Prostate gland (tissue), 2 donors: ENCODE measurements around the gene TAAR2. TPM values are rescaled to one million over a fixed set of nuclear protein-coding genes. Genes with fewer than 3 reads are reported as not detected.
"Not testable (repeated sequence)": the region's sequence is repeated elsewhere in the genome, so short reads cannot be mapped to it uniquely, and the experiment has no call there.

ENCODE experiments used
- DNase-seq: peaks from one replicate; pipeline ENCODE4 v3.0.0-alpha.2; 2019; ENCODE audit warnings: low spot score
- H3K27ac ChIP-seq, 2 donors: fragments of 200-600 bp; sonication (generic); 2 replicates each; pipeline ENCODE4 v1.5.1; 2017 to 2019
- H3K27me3 ChIP-seq: fragments of 200-600 bp; sonication (generic); replicated peaks from 2 replicates; pipeline ENCODE4 v1.5.1; 2019; ENCODE audit not compliant: insufficient read depth
- H3K36me3 ChIP-seq, 2 donors: fragments of 200-600 bp; sonication (generic); 1 replicate in 1 of 2; 2 replicates in 1 of 2; pipeline versions ENCODE4 v1.5.1 to v1.8.1; 2017 to 2019
- H3K4me1 ChIP-seq: fragments of 200-600 bp; sonication (generic); replicated peaks from 2 replicates; pipeline ENCODE4 v1.5.1; 2019
- H3K4me3 ChIP-seq, 2 donors: fragments of 200-600 bp; sonication (generic); 2 replicates each; pipeline ENCODE4 v1.5.1; 2017 to 2019
- H3K9me3 ChIP-seq: fragments of 200-600 bp; sonication (generic); 2 replicates; pipeline ENCODE4 v1.5.1; 2017
- POLR2A ChIP-seq: fragments of 450-650 bp; IDR thresholded peaks from one replicate; pipeline ENCODE4 v1.6.1; 2016; ENCODE audit warnings: antibody characterized with exemption, mild to moderate bottlenecking
- POLR2AphosphoS5 ChIP-seq: sonication (generic); formaldehyde crosslinking; IDR thresholded peaks from one replicate; pipeline ENCODE4 v1.6.1; 2017; ENCODE audit warnings: antibody characterized with exemption
- WGBS: methylation state at CpG from one replicate; pipeline ENCODE4 v1.1.5; 2018; 5-methylcytosine and 5-hydroxymethylcytosine counted together
- intact Hi-C: fragments of 100-400 bp; cut with DNase I; formaldehyde crosslinking; loops from one replicate; pipeline ENCODE4 v1.14.2; 2022
- total RNA-seq, 2 donors: library from RNA; depleted of rRNA; stranded (reverse); fragments of >200 nt; gene quantifications; one replicate each; pipeline ENCODE4 v1.1.0, GENCODE V29; 2016
- TF ChIP-seq, protein P1 (sequence below), 4 experiments: fragments of 200-600 bp in 2 of 4; fragments of 450-650 bp in 2 of 4; sonication (generic) in 2 of 4; IDR thresholded peaks; 1 replicate in 3 of 4; 2 replicates in 1 of 4; pipeline ENCODE4 v1.5.1; 2016 to 2019; ENCODE audit warnings: antibody characterized with exemption in 4 of 4, mild to moderate bottlenecking in 2 of 4, moderate library complexity in 2 of 4

The TAAR2 gene
- total RNA-seq, 2 donors from 2014 or later = not detected

DNA sequence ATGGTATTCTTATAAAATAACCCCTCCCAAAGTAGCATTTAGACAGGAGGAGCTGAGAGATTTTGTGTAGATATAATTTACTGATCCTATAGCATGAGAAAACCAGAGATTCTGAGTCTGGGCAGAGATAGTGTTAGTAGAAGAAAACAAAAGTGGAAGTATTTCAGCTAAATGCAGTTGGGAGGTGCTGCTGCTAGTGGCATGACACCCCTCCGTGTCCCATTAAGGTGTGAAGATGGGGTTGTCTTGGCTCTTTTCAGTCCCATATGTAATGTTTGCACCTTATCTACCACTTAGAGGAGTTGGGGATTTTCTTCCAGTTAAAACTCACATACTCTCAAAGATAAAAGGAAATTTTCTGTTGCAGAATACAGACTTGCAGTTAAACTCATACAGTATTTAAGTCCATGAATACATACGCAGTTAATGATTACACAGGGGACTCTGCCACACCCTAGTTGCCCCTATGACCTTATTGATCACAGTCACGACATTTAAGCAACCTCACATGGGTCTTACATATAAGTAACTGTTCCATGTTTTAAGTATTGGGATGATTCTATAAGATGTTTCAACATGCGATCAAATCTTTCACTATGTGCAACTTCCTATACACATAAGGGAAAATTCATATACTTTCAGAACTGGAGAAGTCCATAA, 11.5 kb downstream of the TAAR2 start:
- no peak for TF ChIP-seq POLR2A
- no peak for TF ChIP-seq POLR2AphosphoS5
- TF ChIP-seq, protein P1, sequence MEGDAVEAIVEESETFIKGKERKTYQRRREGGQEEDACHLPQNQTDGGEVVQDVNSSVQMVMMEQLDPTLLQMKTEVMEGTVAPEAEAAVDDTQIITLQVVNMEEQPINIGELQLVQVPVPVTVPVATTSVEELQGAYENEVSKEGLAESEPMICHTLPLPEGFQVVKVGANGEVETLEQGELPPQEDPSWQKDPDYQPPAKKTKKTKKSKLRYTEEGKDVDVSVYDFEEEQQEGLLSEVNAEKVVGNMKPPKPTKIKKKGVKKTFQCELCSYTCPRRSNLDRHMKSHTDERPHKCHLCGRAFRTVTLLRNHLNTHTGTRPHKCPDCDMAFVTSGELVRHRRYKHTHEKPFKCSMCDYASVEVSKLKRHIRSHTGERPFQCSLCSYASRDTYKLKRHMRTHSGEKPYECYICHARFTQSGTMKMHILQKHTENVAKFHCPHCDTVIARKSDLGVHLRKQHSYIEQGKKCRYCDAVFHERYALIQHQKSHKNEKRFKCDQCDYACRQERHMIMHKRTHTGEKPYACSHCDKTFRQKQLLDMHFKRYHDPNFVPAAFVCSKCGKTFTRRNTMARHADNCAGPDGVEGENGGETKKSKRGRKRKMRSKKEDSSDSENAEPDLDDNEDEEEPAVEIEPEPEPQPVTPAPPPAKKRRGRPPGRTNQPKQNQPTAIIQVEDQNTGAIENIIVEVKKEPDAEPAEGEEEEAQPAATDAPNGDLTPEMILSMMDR (IDR thresholded peaks at IDR 0.05) = no peak
- no peaks in the 10 kb centered on the region for H3K9me3 ChIP-seq
- H3K4me3 ChIP-seq = no peak overlapping the region
- WGBS = 45% methylated on average over 4 of the region's 4 CpGs
- intact Hi-C loops = no loop called here
- no peak for DNase-seq
- no peaks in the 10 kb centered on the region for H3K36me3 ChIP-seq
- H3K27ac ChIP-seq = no peak overlapping the region
- no peaks in the 10 kb centered on the region for H3K27me3 ChIP-seq
- no peaks in the 10 kb centered on the region for H3K4me1 ChIP-seq

- no peak for DNase-seq
- H3K4me3 ChIP-seq = no peak overlapping the region
- WGBS = 82% methylated on average over 2 of the region's 2 CpGs
- TF ChIP-seq POLR2AphosphoS5 (no peak), POLR2A (no peak)
- TF ChIP-seq, protein P1 (IDR thresholded peaks at IDR 0.05) = no peak
- no peak overlapping the region for H3K27ac ChIP-seq
- H3K9me3 ChIP-seq = no peaks in the 10 kb centered on the region
- no peaks in the 10 kb centered on the region for H3K27me3 ChIP-seq
- no peaks in the 10 kb centered on the region for H3K4me1 ChIP-seq
- intact Hi-C loops = no loop called here
- H3K36me3 ChIP-seq = no peaks in the 10 kb centered on the region
Measured at GRCh38 chr6:132611616-132612015, 12.5 kb downstream of the TAAR2 start.

- intact Hi-C loops = no loop called here
- DNase-seq = no peak
Measured at GRCh38 chr6:132607544-132608233, 16.4 kb downstream of the TAAR2 start.

DNA sequence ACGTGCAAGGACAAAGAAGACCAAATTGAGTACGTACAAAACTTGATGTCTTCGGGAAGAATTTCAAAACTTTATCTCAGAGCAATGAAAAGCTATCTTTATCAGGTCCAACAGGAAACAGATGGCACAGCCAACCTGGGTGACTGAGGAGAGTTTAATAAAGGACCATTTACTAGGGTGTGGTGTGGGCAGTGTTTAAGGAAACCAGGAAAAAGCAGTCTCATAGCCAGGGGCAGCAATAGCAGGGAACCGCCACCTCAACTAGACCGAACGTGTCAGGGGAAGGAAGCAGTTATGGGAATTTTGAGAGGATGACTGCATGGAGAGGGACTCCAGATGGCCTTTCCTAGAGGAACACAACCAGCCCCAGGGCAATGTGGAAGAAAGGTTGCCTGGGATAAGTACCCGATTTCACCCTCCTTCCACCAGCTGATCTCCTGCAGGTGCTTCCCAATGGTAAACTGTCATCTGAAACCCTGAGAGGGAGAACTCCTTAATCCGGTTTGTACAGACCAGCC, 19.4 kb downstream of the TAAR2 start:
- TF ChIP-seq POLR2AphosphoS5 = no peak
- TF ChIP-seq POLR2A = no peak
- TF ChIP-seq, protein P1 (IDR thresholded peaks at IDR 0.05) = no peak
- 80% methylated on average over 8 of the region's 8 CpGs for whole genome bisulfite sequencing
- H3K4me1 ChIP-seq = no peaks in the 10 kb centered on the region
- no peaks in the 10 kb centered on the region for H3K36me3 ChIP-seq
- no peaks in the 10 kb centered on the region for H3K9me3 ChIP-seq
- intact Hi-C loops = no loop called here
- no peak overlapping the region for H3K27ac ChIP-seq
- H3K27me3 ChIP-seq = no peaks in the 10 kb centered on the region
- no peak overlapping the region for H3K4me3 ChIP-seq
- no peak for DNase-seq

More at GRCh38 chr6:132607544-132608233, 16.4 kb downstream of the TAAR2 start:
- no peak overlapping the region for H3K4me3 ChIP-seq
- no peaks in the 10 kb centered on the region for H3K9me3 ChIP-seq
- no peaks in the 10 kb centered on the region for H3K27me3 ChIP-seq
- WGBS = 89% methylated on average over 5 of the region's 5 CpGs
- H3K4me1 ChIP-seq = no peaks in the 10 kb centered on the region
- TF ChIP-seq POLR2A (no peak), POLR2AphosphoS5 (no peak)
- TF ChIP-seq, protein P1 (IDR thresholded peaks at IDR 0.05) = no peak
- no peaks in the 10 kb centered on the region for H3K36me3 ChIP-seq
- H3K27ac ChIP-seq = no peak overlapping the region

GRCh38 chr6:132600900-132601299, 23.2 kb downstream of the TAAR2 start:
- H3K27me3 ChIP-seq, intact Hi-C loops, H3K9me3 ChIP-seq, DNase-seq, H3K4me3 ChIP-seq, H3K36me3 ChIP-seq, H3K4me1 ChIP-seq, H3K27ac ChIP-seq: not testable (repeated sequence)
